Measurements from ENCODE around the gene ADCY5. TPM values are rescaled to one million over a fixed set of nuclear protein-coding genes. Genes with fewer than 3 reads are reported as not detected.

The ADCY5 gene
- total and polyA plus RNA-seq, 10 donors: 1.7 to 20.6 (median 11.7) TPM

DNA sequence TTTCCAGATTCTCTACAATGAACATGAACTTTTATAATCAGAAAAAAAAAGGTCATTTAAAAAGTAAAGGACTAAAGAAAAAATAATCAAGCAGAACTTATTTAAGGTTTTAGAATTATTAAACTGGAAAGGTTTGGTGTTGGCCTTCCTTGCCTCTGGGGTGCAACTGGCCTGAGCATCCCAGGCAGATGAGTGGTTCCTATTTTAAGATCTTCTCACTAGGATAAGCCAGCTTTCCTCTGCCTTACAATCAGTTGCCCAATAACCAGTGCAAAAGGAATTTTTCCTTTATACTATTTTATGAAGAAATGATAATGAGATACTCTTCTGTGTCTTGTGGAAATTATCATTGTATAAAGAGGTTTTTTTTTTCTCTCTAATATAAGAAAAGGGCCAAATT is 190.5 kb downstream of the ADCY5 start:
- Histone ChIP-seq H3K4me1 (no peaks in the 10 kb centered on the region), H3K36me3 (peaks cover 0 to 50% (median 9%) of the 10 kb centered on the region in 6 donors), H3K4me3 (no peak overlapping the region), H3K27ac (no peak overlapping the region), H3K27me3 (replicated peaks in 1 of 7) (no peaks in the 10 kb centered on the region), H3K9me3 (no peaks in the 10 kb centered on the region)
- no peak for DNase-seq
- TF ChIP-seq, protein P1, sequence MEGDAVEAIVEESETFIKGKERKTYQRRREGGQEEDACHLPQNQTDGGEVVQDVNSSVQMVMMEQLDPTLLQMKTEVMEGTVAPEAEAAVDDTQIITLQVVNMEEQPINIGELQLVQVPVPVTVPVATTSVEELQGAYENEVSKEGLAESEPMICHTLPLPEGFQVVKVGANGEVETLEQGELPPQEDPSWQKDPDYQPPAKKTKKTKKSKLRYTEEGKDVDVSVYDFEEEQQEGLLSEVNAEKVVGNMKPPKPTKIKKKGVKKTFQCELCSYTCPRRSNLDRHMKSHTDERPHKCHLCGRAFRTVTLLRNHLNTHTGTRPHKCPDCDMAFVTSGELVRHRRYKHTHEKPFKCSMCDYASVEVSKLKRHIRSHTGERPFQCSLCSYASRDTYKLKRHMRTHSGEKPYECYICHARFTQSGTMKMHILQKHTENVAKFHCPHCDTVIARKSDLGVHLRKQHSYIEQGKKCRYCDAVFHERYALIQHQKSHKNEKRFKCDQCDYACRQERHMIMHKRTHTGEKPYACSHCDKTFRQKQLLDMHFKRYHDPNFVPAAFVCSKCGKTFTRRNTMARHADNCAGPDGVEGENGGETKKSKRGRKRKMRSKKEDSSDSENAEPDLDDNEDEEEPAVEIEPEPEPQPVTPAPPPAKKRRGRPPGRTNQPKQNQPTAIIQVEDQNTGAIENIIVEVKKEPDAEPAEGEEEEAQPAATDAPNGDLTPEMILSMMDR (IDR thresholded peaks at IDR 0.05 in 8 of 11, conservative IDR thresholded peaks at IDR 0.05 in 3 of 11): no peak
- TF ChIP-seq POLR2AphosphoS5 (IDR thresholded peaks at IDR 0.05): no peak
- no peak for TF ChIP-seq POLR2A (IDR thresholded peaks at IDR 0.05)
- intact Hi-C loops (cut with DNase I; ENCODE audit: low total_unique reads): no loop called here

DNA sequence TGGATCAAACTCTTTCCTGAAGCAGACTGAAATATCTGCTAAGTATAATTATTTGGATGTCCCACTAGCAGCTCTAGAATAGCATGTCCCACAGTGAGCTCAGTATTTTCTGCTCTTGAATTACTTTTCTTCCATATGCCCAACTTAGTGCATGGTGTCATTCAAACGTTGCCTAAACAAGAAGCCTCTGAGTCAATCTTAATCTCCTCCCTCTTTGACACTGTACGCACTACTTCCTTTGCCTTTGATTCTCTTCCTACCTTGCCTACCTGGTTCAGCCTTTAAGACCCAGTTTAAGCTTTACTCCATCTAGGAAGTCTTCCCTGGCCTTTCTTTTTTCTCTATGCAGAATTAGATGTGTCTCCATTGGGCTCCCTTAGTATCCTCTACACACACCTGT is 192.6 kb downstream of the ADCY5 start:
- no peak overlapping the region for H3K27ac ChIP-seq
- intact Hi-C loops (cut with DNase I; ENCODE audit: low total_unique reads): no loop called here
- no peaks in the 10 kb centered on the region for H3K9me3 ChIP-seq
- TF ChIP-seq, protein P1 (IDR thresholded peaks at IDR 0.05 in 8 of 11, conservative IDR thresholded peaks at IDR 0.05 in 3 of 11): no peak
- TF ChIP-seq POLR2AphosphoS5 (IDR thresholded peaks at IDR 0.05) (no peak), POLR2A (IDR thresholded peaks at IDR 0.05) (no peak)
- no peak for DNase-seq
- no peak overlapping the region for H3K4me3 ChIP-seq
- no peaks in the 10 kb centered on the region for H3K4me1 ChIP-seq
- 67 to 81% (median 72%) methylated on average over 2 of the region's 2 CpGs for WGBS, 5 donors
- H3K27me3 ChIP-seq (replicated peaks in 1 of 7): no peaks in the 10 kb centered on the region
- H3K36me3 ChIP-seq: peaks cover 0 to 52% (median 8%) of the 10 kb centered on the region in 6 donors

DNA sequence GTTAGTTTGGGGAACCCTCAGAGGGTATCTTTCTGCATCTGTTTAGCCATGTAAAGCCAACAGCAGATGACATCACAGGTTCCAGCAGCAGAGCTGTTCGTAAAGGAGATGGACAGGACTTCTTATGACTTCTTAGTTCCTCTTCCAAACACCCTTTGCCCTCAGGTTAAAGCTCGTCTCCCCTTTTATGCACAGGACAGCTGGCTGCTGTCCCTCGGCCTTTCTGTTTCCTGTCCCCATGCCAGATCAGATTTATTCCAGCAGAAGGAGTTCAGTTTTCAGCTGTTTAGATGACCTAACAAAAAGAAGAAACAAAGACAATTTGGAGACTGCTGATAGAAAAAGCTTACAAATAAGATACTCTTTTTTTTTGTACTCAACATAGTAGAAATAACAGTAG is 202.0 kb downstream of the ADCY5 start:
- no peak for DNase-seq
- WGBS, 5 donors: 50 to 67% (median 58%) methylated on average over 3 of the region's 3 CpGs
- H3K9me3 ChIP-seq: no peaks in the 10 kb centered on the region
- no peaks in the 10 kb centered on the region for H3K27me3 ChIP-seq (replicated peaks in 1 of 7)
- TF ChIP-seq POLR2A (IDR thresholded peaks at IDR 0.05) (no peak), POLR2AphosphoS5 (IDR thresholded peaks at IDR 0.05) (no peak)
- TF ChIP-seq, protein P1 (IDR thresholded peaks at IDR 0.05 in 8 of 11, conservative IDR thresholded peaks at IDR 0.05 in 3 of 11): no peak
- H3K4me3 ChIP-seq: no peak overlapping the region
- peaks cover 0 to 8% (median 0%) of the 10 kb centered on the region in 6 donors for H3K4me1 ChIP-seq
- H3K27ac ChIP-seq: no peak overlapping the region
- H3K36me3 ChIP-seq: peaks cover 0 to 96% (median 19%) of the 10 kb centered on the region in 6 donors
- intact Hi-C loops (cut with DNase I; ENCODE audit: low total_unique reads): no loop called here

DNA sequence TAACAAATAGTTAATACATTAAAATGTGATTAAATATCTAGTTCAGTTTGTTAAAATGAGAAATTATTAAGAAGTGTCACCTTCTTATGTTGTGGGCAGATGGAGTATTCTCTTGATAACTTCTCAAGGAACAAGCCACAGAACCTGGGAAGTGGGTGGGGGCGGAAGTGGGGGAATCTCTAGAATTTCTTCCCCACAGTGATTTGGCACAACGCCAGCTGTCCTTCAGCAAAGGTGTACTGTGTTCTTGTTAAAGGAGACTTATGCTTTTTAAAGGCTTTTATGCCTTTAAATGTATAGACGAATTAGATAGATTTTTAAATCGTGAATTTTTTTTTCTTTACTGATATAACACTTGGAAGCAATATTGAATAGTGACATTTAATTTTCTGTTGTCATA is 204.8 kb downstream of the ADCY5 start:
- no peak for DNase-seq
- WGBS, 5 donors: 81 to 86% (median 85%) methylated on average over 4 of the region's 4 CpGs
- Histone ChIP-seq H3K27ac (no peak overlapping the region), H3K27me3 (replicated peaks in 1 of 7) (no peaks in the 10 kb centered on the region), H3K36me3 (peaks cover 0 to 86% (median 16%) of the 10 kb centered on the region in 6 donors), H3K4me1 (peaks cover 0 to 8% (median 0%) of the 10 kb centered on the region in 6 donors), H3K9me3 (peaks cover 0 to 8% (median 0%) of the 10 kb centered on the region in 8 donors), H3K4me3 (no peak overlapping the region)
- TF ChIP-seq POLR2A (IDR thresholded peaks at IDR 0.05): no peak
- TF ChIP-seq POLR2AphosphoS5 (IDR thresholded peaks at IDR 0.05): no peak
- TF ChIP-seq, protein P1 (IDR thresholded peaks at IDR 0.05 in 8 of 11, conservative IDR thresholded peaks at IDR 0.05 in 3 of 11): no peak
- intact Hi-C loops (cut with DNase I; ENCODE audit: low total_unique reads): no loop called here

Measured in spleen (tissue), 11 donors.